ENCODE results near the gene TMEM273.

GRCh38 chr10:49112851-49113250, 75.3 kb downstream of the TMEM273 start:
- TF ChIP-seq CTCF (IDR thresholded peaks at IDR 0.05) (no peak), POLR2A (IDR thresholded peaks at IDR 0.05) (no peak)
